Activated naive CD4-positive, alpha-beta T cell treated with Interleukin-2 at 50 U/mL for 16 hours (primary cell): ENCODE measurements around the gene PHLDB1.
"Not testable (repeated sequence)": the region's sequence is repeated elsewhere in the genome, so short reads cannot be mapped to it uniquely, and the experiment has no call there.

Source experiments
- DNase-seq: peaks from one replicate; pipeline ENCODE4 v3.0.0-alpha.2; 2020

PHLDB1 gene

DNA sequence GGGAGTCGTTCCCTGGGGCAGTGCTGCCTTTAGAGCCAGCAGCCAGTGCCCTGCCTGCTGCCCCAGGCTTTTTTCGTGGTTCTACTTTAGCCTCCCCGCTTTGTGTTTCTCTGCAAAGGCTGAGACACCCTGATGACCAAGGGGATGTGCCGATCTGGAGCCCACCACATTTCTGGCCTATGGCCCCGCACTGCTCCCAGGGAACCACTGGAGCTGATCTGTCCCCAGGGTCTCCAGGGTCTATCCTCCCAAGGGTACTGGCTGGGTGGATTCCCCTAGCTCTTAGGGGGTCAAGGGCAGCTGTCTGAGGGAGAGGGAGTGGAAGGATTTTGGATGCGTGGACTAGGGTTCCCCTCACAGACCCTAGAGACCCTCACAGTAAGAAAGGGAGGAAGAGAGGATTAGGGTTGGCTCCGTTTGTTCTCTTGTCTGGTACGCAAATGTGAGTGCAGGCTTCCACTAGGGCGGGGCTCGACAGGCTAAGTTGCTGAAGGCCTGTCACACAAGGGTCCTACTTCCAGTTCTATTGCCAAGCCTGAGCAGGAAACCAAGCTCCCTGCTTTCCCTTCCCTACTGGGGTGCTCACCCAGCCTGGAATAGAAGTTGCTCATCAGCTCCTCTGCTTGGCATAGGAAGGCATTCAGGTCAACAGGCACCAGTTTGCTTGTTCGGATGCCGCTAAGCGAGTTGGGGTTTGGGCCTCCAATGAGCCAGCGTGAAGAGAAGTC lies 52.7 kb downstream of the PHLDB1 start:
- DNase-seq, result no peak

DNA sequence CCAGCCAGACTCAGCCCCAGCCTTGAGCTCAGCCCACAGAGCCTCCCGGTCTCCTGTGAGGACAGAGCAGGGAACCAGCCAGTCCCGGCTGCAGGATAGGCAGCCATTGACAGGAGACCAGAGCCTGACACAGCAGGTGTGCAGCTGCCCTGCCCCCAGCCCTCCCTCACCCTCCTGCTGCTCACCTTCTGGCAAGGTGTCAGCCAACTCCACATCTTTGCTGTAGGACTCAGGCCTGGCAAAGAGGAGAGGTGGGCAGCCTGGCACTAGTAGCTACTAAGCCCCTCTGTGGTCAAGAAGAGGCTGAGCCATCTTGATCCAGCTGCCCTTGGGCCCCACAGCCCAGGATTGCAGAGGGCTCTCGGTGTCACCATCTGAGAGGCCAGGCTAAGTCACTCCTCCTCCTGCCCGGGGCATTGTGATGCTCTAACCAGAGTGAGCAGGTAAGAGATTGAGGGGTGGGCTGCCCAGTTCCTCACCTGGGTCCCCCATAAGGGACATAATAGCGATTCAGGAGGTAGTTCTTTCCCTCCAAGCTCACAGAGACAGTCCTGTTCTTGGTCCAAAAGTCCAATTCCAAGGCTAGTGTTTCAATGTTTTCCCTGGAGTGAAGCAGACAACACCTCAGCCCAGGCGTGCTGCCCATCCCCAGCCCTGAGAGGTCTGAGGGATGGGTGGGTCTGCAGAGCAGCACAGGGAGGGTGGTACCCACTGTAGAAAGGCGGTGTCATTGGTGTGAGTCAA lies 53.4 kb downstream of the PHLDB1 start:
- no peak for DNase-seq

DNA sequence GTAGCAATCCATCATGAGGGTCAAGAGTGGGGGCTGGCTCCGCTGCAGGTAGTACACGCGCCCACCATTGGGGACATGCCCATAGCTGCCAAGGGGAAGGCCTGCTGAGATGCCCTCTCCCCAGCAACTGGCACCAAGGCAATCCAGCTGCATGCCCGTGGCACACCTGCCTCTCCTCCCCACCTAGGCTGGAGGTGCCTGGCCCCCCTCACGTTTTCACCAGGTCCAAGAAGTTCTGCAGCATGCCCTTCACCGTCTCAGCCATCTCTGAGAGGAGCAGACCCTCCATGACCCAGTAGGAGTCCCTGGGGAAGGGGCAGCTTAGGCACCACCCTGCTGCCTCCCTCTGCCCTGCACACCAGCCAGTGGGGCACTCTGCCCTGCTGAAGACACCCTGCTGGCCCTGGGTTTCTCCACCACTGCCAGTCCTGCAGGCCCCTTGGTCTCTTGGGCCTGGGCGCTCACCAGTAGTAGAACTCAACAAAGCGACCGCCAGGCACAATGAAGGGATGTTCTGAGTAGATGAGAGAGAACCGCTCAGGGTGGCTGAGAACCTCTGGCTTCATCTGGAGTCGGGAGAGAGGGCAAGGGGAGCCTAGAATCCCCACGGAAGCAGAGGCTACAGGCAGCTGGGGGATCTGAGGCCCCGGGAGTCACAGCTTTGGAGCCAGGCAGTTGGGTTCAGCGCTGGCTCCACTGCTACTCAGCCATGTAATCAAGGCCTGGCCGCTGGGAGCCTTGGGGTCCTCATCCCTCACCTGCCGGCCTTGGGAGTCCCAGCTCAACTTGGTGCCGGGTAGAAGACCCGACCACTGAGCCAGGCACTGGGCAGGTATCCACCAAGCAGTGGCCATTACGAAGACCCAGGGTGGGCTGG lies 54.2 kb downstream of the PHLDB1 start:
- no peak for DNase-seq

DNA sequence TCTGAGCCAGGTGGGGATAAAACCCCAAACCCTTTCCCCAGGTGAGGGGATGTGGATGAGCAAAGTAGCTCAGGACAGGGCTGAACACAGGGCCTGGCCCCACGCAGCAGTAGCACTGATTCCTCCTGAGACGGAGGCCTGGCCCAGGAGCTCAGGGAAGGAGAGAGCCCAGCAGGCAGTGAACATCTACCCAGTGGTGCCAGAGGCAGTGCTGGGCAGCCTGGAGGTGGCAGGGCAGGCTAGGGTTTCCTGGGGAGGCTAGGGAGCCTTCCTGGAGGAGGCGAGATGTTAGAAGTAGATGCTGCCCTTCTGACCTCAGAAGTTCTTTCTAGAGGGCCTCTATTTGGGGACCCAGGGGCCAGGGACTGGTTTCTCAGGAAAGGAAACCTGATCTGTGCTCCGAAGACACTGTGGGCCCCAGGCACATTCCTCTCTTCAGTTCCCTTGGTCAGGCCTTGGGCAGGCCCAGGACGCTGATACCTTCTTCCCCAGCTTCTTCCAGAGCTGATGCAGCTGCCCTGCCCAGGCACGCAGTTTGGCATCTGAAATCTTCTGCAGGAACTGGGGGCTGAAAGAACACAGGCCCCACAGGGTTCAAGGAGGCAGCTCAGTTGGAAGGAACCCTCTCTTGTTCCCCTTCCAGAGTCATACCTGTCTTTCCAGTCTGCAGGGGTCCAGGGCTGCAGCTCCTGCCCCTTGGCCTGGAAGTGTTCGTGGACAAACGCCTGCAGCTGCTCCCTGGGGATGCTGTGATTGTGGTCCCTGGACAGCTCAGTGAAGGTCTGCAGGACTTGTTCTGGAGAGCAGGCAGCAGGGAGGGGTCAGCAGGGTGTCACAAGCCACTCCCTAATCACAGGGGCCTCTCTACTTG lies 55.2 kb downstream of the PHLDB1 start:
- DNase-seq, result no peak

DNA sequence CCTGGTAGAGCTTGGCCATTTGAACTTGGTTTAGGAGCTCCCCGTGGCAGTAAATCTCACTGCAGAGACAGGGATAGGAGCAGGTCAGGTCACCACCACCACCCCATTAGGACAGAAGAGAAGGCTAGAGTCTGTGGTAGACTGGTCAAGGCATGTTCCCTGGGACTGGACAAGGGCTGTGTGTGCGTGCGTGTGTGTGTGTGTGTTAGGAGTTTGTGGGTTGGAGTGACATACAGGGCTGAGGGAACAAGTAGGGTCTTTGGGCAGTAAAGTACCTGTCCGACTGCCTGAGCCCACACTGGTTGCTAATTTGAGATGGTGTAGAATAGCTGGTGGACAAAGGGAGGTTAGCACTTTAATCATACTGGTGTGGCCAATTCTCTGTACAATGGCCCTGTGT lies 56.0 kb downstream of the PHLDB1 start:
- DNase-seq, result no peak

DNA sequence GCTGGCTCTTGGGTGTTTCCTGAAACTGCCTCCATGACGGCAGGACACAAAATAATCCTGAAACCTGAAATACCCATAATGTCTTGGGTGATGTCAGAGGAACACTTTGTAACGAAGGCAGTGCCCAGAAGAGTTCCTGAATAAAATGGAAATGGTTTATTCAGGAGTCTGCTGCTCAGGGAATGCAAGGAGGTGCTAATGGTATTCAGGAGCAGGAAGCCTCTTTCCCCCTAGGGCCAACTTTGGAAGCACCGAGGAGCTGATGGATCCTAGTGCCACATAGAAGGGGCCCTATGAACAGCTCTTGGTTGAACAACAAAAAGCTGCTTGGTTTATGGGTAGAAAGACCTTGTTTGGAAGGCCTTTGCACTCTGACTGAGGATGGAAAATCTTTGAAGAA lies 56.5 kb downstream of the PHLDB1 start:
- no peak for DNase-seq

DNA sequence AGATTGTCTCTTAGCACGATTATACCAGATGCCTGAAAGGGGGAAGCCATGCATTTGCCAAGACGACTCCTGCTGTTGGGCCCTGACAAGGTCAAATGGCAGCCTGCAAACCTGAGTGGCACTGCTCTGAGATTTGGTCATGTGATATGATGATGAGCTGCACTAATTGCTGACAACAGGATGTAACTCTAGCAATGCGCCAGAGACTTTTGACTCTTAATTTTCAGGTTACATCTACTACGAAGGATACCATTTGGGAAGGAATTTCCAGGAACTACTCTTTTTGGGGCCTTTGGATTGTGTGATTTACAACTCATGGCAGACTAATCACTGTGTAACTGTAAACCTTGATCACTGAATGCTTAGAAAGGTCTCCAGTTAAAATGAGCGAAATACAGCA lies 59.0 kb downstream of the PHLDB1 start:
- DNase-seq, result no peak

DNA sequence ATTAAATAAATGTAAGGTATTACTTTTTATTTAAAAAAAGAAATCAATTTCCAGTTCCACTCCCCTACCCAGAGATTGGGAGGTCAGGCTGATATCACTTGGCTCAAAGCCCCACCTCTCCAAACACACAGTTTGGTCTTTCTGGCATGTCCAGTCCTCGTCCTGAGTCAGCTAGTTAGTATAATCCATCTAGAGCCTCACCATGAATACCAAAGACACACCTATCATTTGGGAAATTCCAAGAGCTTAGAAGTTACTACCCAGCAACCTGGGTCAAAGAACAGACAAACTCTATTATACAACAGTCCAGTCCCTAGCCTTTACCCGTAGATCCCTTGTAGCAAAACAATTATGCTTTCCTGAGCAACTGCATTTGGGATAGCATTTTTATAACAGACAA lies 62.6 kb downstream of the PHLDB1 start:
- no peak for DNase-seq

DNA sequence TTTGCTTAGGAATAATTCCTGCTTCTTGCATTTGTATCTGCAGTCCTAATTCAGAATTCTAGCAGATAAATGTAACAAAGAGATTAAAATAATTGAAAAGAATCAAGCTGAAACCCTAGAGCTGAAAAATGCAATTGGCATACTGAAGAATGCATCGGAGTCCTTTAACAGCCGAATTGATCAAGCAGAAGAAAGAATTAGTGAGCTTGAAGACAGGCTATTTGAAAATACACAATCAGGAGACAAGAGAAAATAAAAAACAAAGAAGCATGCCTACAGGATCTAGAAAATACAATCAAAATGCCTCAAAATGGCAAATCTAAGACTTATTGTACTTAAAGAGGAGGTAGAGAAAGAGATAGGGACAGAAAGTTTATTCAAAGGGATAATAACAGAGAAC lies 63.8 kb downstream of the PHLDB1 start:
- DNase-seq, result no peak

DNA sequence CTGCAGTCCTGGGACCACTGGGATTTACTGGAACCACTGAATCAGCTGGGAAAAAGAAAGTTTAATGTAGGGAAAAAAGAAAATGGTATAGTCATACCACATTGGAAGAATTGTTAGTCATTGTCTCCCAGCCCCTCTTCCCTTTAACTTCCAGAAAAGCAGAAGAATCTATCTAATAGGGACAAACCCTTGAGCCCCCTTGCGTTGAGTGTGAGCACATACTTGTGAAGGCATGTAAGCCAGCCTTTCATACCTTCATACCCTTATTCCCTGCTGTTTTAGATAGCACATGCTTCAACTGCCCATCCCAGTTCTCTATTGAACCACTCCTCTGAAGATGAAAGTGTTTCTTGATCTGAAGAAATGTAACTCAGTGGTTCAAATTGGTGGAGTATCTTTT lies 65.4 kb downstream of the PHLDB1 start:
- no peak for DNase-seq

DNA sequence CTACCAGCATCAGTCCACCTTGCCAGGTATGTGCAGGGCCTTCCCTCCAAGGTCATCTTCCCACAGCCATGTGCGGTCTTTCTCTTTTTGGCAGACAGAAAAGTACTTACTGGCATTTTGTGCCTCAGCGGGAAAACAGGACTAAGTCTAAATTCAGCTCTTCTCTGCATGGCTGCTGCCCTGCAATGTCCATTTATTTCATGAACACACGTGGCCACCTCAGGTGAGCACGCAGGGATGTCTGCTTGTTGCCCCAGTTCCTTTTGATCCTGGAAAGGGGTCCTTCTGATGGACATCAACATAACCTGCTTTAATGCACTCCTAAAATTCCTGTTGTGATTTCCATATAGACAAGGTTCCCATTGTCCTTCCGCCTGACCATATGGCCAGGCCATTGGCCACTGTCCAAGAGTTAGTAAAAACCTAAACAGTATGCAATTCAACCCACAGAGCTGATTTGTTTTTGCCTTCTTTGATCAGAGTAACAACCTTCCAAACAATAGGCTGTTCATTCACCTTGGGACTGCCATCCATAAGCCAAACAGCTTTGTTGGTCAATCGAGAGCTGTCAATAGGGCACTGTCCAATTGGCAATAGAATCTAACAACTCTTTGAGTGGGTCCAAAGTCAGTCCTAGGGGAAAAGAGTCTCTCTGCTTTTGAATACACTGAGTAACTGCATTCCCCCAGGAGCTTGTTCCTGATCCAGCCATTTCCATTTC lies 66.1 kb downstream of the PHLDB1 start:
- DNase-seq, result no peak

DNA sequence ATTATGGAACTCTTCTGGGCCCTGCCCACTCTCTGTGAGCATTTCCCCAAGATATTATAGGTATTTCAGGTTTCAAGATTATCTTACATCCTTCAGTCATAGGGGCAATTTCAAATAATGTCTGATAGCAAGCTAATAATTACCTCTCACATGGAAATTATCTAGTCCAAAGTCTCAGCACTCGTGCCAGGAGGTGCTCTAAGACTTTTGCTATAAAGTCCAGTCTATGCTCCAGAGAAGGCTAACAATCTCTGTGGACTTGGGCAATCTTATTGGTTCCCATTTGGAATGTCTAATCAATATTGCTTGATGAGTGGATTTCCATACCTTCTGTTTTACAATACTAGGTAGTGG lies 66.6 kb downstream of the PHLDB1 start:
- DNase-seq, result no peak

DNA sequence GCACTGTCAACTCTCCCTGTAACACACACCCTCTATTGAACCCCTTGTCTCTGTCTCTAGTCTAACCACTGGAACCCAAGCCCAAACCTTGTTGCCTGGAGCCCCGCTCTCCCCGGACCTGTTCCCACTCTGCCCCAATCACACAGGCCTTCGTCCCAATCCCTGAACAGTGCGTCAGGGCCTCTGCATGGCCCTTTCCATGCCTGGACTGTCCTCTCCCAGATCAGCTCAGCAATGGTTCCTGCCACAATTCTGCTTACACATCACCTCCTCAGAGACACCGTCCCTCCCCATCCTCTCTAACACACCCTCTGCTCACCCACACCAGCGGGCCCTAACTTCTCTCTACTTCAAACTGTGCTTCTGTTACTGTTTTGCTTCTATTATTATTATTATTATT lies 70.6 kb downstream of the PHLDB1 start:
- DNase-seq, result no peak

DNA sequence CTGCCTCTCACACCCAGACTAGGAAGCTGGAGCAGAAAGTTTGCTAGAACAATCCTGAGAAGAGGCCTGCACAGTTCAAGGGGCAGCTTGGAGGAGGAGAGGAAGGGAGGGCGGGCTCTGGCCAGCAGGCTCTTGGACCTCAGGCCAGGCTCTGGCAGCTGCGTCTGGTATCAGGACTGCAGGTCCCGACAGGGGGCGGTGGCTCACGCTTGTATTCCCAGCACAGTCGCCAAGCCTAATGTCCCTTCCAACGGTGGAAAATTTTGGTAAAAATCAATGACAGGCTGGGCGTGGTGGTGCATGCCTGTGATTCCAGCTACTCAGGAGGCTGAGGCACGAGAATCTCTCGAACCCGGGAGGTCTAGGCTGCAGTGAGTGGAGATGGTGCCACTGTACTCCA lies 71.5 kb downstream of the PHLDB1 start:
- not testable (repeated sequence) for DNase-seq

DNA sequence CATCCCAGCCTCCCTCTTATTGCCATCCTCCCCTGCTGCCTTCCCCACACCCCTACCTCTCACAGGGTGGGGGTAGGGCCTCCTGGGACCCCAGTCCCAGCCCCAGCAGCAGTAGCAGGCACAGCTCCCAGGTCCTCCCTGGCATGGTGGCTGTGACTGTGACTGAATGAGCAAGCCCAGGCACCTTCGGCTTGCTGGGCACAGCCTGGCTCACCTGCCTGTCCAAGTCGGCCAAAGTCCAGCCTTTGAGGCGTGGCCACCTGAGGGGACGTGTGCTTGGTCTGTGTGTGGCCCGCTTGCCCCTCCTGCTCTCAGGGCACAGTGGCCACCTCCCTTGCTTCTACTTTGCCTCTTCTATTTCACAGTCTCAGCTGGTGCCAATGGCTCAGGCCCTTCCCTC lies 72.1 kb downstream of the PHLDB1 start, which contains the start of gene TREH:
Gene TREH, minus strand, starts transcription at position 168 of the 400 bp plus-strand sequence. Its CDS starts 23 bp downstream, at position 145.
- DNase-seq, result no peak

DNA sequence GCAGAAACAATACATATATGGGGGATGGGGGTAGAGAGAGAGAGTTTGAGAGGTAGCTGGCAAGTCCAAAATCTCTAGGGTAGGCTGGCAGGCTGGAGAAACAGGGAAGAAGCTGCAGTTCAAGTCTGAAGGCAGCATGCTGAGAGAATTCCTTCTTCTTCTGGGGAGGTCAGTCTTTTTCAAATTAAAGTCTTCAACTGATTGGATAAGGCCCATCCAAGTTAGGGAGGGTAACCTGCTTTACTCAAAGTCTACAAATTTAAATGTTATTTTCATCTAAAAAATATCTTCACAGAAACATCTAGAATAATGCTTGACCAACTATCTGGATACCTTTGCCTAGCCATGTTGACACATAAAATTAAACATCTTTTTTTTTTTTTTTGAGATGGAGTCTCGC lies 75.0 kb downstream of the PHLDB1 start:
- DNase-seq, result no peak

DNA sequence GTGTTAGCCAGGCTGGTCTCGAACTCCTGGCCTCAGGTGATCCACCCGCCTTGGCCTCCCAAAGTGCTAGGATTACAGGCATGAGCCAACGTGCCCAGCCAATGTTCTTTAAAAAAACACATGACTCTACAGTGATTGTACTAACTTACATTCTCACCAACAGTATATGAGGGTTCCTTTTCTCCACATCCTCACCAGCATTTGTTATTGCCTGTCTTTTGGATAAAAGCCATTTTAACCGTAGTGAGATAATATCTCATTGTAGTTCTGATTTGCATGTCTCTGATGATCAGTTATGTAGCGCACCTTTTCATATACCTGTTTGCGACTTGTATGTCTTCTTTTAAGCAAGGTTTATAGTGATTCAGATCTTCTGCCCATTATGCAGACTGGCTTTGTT lies 75.5 kb downstream of the PHLDB1 start:
- not testable (repeated sequence) for DNase-seq

DNA sequence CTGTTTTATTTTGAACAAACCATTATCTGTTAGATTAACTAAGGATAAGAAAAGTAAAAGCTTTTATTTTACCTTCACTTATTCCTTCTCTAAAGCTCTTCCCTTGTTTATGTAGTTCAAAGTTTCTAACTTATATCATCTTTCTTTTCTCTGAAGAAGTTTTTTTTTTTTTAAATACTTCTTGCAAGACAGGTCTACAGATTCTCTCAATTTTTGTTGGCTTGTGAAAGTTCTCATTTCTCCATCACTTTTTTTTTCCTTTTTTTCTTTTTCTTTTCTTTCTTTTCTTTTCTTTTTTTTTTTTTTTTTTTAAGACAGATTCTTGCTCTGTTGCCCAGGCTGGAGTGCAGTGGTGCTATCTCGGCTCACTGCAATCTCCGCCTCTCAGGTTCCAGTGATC lies 76.8 kb downstream of the PHLDB1 start:
- no peak for DNase-seq

DNA sequence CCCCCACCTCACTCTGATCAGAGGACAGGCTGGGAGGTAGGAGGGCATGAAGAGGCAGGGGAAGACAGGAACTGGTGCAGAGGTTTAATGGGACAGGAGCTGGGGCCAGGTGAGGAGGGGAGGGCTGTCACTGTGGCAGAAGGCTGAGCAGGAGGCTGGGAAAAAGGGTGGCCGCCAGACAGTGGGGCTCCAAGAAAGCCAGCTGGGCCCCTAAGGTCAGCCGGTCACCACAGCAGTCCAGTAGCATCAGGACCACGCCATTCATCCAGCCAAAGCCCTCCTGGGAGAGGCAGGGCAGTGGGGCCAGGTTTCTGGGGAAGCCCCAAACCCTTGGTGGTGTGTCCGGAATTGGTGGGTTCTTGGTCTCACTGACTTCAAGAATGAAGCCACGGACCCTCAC lies 80.5 kb downstream of the PHLDB1 start:
- no peak for DNase-seq

DNA sequence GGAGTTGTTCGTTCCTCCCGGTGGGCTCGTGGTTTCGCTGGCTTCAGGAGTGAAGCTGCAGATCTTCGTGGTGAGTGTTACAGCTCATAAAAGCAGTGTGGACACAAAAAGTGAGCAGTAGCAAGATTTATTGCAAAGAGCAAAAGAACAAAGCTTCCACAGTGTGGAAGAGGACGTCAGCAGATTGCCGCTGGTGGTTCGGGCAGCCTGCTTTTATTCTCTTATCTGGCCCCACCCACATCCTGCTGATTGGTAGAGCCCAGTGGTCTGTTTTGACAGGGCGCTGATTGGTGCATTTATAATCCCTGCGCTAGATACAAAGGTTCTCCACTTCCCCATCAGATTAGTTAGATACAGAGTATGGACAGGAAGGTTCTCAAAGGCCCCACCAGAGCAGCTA lies 80.9 kb downstream of the PHLDB1 start:
- DNase-seq, result not testable (repeated sequence)

DNA sequence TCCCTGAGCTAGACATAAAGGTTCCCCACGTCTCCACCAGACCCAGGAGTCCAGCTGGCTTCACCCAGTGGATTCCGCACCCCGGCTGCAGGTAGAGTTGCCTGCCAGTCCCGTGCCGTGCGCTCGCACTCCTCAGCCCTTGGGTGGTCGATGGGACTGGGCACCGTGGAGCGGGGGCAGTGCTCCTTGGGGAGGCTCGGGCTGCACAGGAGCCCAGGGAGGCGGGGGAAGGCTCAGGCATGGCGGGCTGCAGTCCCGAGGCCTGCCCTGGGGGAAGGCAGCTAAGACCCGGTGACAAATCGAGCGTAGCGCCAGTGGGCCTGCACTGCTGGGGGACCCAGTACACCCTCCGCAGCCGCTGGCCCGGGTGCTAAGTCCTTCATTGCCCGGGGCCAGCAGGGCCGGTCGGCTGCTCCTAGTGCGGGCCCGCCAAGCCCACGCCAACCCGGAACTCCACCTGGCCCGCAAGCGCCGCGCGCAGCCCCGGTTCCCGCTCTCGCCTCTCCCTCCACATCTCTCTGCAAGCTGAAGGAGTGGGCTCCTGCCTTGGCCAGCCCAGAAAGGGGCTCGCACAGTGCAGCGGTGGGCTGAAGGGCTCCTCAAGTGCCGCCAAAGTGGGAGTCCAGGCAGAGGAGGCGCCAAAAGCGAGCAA lies 81.6 kb downstream of the PHLDB1 start:
- DNase-seq, result no peak

DNA sequence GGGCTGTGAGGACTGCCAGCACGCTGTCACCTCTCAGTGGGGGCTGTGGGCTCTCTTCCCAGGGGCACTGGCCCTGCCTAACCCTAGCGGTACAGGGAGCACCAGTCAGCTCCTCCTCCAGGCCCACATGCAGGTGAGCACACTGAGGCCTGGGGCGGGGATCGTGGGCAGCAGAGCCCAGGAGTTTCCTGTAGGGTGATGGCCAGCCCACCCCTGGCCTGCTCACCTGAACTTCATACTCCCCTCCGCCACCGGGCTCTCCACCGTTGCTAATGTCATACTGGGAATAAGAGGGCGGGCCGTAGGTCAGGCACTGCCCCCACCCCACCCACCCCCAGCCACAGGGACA lies 82.1 kb downstream of the PHLDB1 start:
- no peak for DNase-seq
